Body of pancreas (tissue), 4 donors: Measurements from ENCODE around the gene PEX14.

Experiments
- CTCF ChIP-seq, 7 experiments: fragments of 450-650 bp in 4 of 7; fragments of 200-600 bp in 3 of 7; sonication (generic) in 3 of 7; IDR thresholded peaks; one replicate each; pipeline ENCODE4 v1.5.1; 2016 to 2019; ENCODE audit warnings: antibody characterized with exemption in 7 of 7
- POLR2A ChIP-seq, 3 donors: fragments of 450-650 bp; IDR thresholded peaks; one replicate each; pipeline ENCODE4 v1.6.1; 2016; ENCODE audit warnings: antibody characterized with exemption in 3 of 3, mild to moderate bottlenecking in 2 of 3

- TF ChIP-seq POLR2A (IDR thresholded peaks at IDR 0.05) (no peak), CTCF (IDR thresholded peaks at IDR 0.05) (no peak)
Observed at GRCh38 chr1:10659646-10660540, 185.1 kb downstream of the PEX14 start.
